ENCODE results near the gene ARFGAP3.

The ARFGAP3 gene

GRCh38 chr22:42819412-42820044 is 37.5 kb downstream of the ARFGAP3 start:
- no peak for DNase-seq (ENCODE audit: low spot score)

- no peak for DNase-seq (ENCODE audit: low spot score)
These were observed 39.5 kb downstream of the ARFGAP3 start for GRCh38 chr22:42817556-42817955.

- DNase-seq (ENCODE audit: low spot score) = no peak
These were observed 40.7 kb downstream of the ARFGAP3 start for GRCh38 chr22:42816336-42816735.

GRCh38 chr22:42814616-42815015 is 42.5 kb downstream of the ARFGAP3 start:
- DNase-seq (ENCODE audit: low spot score) = no peak

GRCh38 chr22:42814215-42814614 is 42.9 kb downstream of the ARFGAP3 start:
- DNase-seq (ENCODE audit: low spot score) = no peak

- no peak for DNase-seq (ENCODE audit: low spot score)
These were observed 43.6 kb downstream of the ARFGAP3 start for GRCh38 chr22:42813501-42813900.

GRCh38 chr22:42811459-42811858 is 45.6 kb downstream of the ARFGAP3 start:
- no peak for DNase-seq (ENCODE audit: low spot score)

GRCh38 chr22:42808521-42808920 is 48.6 kb downstream of the ARFGAP3 start:
- DNase-seq (ENCODE audit: low spot score) = no peak

GRCh38 chr22:42807185-42807584 is 49.9 kb downstream of the ARFGAP3 start:
- DNase-seq (ENCODE audit: low spot score) = no peak

- DNase-seq (ENCODE audit: low spot score) = no peak
These were observed 50.9 kb downstream of the ARFGAP3 start for GRCh38 chr22:42805998-42806830.

- no peak for DNase-seq (ENCODE audit: low spot score)
These were observed 51.8 kb downstream of the ARFGAP3 start for GRCh38 chr22:42805016-42805997.

GRCh38 chr22:42803389-42803788 is 53.7 kb downstream of the ARFGAP3 start:
- no peak for DNase-seq (ENCODE audit: low spot score)

GRCh38 chr22:42801252-42802080 is 55.6 kb downstream of the ARFGAP3 start:
- DNase-seq (ENCODE audit: low spot score) = no peak

GRCh38 chr22:42800451-42801251 is 56.4 kb downstream of the ARFGAP3 start:
- DNase-seq (ENCODE audit: low spot score) = no peak

- DNase-seq (ENCODE audit: low spot score) = no peak
These were observed 57.3 kb downstream of the ARFGAP3 start for GRCh38 chr22:42799461-42800405.

GRCh38 chr22:42799061-42799460 is 58.0 kb downstream of the ARFGAP3 start:
- DNase-seq (ENCODE audit: low spot score) = no peak

- no peak for DNase-seq (ENCODE audit: low spot score)
These were observed 60.1 kb downstream of the ARFGAP3 start for GRCh38 chr22:42797011-42797410.

- DNase-seq (ENCODE audit: low spot score) = no peak
These were observed 61.0 kb downstream of the ARFGAP3 start for GRCh38 chr22:42796081-42796480.
